ENCODE results near the gene IBA57.

GRCh38 chr1:228150120-228150460, 15.5 kb upstream of the IBA57 start:
- TF ChIP-seq, protein P1, sequence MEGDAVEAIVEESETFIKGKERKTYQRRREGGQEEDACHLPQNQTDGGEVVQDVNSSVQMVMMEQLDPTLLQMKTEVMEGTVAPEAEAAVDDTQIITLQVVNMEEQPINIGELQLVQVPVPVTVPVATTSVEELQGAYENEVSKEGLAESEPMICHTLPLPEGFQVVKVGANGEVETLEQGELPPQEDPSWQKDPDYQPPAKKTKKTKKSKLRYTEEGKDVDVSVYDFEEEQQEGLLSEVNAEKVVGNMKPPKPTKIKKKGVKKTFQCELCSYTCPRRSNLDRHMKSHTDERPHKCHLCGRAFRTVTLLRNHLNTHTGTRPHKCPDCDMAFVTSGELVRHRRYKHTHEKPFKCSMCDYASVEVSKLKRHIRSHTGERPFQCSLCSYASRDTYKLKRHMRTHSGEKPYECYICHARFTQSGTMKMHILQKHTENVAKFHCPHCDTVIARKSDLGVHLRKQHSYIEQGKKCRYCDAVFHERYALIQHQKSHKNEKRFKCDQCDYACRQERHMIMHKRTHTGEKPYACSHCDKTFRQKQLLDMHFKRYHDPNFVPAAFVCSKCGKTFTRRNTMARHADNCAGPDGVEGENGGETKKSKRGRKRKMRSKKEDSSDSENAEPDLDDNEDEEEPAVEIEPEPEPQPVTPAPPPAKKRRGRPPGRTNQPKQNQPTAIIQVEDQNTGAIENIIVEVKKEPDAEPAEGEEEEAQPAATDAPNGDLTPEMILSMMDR (IDR thresholded peaks at IDR 0.05; ENCODE audit: low read length) = no peak
- no peak for TF ChIP-seq EZH2 (optimal IDR thresholded peaks at IDR 0.05; ENCODE audit: low read depth, low read length)
